Mesendoderm (in vitro differentiated cells): ENCODE data around the gene IL1F10.

Experiments used
- DNase-seq: peaks from one replicate; pipeline ENCODE4 v3.0.0; 2013
- H2AK5ac ChIP-seq: 2 replicates; pipeline ENCODE4 v1.6.1; 2013; ENCODE audit warnings: low read length, inconsistent platforms
- H2BK120ac ChIP-seq: 2 replicates; pipeline ENCODE4 v1.6.1; 2013; ENCODE audit warnings: low read depth, mild to moderate bottlenecking, low read length, moderate library complexity, mixed read lengths
- H2BK15ac ChIP-seq: replicated peaks from 2 replicates; pipeline ENCODE4 v1.6.1; 2013; ENCODE audit warnings: low read depth, mild to moderate bottlenecking, moderate library complexity
- H2BK5ac ChIP-seq: 2 replicates; pipeline ENCODE4 v1.6.1; 2013; ENCODE audit warnings: low read length, inconsistent platforms
- H3K18ac ChIP-seq: 2 replicates; pipeline ENCODE4 v1.6.1; 2013; ENCODE audit warnings: mild to moderate bottlenecking, low read length, mixed read lengths
- H3K23ac ChIP-seq: one replicate; pipeline ENCODE4 v1.6.1; 2013; ENCODE audit warnings: low read length
- H3K27ac ChIP-seq: 2 replicates; pipeline ENCODE4 v1.5.1; 2013; ENCODE audit warnings: low read depth, mild to moderate bottlenecking, inconsistent platforms, low read length, moderate library complexity
- H3K27me3 ChIP-seq: 2 replicates; pipeline ENCODE4 v1.6.1; 2013; ENCODE audit warnings: low read length, control low read depth, mild to moderate bottlenecking, inconsistent platforms; ENCODE audit not compliant: insufficient read depth, poor library complexity
- H3K36me3 ChIP-seq: 2 replicates; pipeline ENCODE4 v1.6.1; 2013; ENCODE audit warnings: low read length, inconsistent platforms; ENCODE audit not compliant: control insufficient read depth, insufficient read depth
- H3K4ac ChIP-seq: one replicate; pipeline ENCODE4 v1.6.1; 2013; ENCODE audit warnings: low read depth, mild to moderate bottlenecking, low read length, moderate library complexity
- H3K4me1 ChIP-seq: 2 replicates; pipeline ENCODE4 v1.6.1; 2013; ENCODE audit warnings: low read depth, low read length, inconsistent platforms; ENCODE audit not compliant: control insufficient read depth
- H3K4me2 ChIP-seq: 2 replicates; pipeline ENCODE4 v1.6.1; 2013; ENCODE audit warnings: low read length
- H3K4me3 ChIP-seq: 2 replicates; pipeline ENCODE4 v1.5.1; 2013; ENCODE audit warnings: mild to moderate bottlenecking, low read length
- H3K56ac ChIP-seq: one replicate; pipeline ENCODE4 v1.6.1; 2013; ENCODE audit warnings: low read length
- H3K79me1 ChIP-seq: 2 replicates; pipeline ENCODE4 v1.6.1; 2013; ENCODE audit warnings: low read length, inconsistent platforms
- H3K79me2 ChIP-seq: 2 replicates; pipeline ENCODE4 v1.6.1; 2013; ENCODE audit warnings: mild to moderate bottlenecking, low read length; ENCODE audit not compliant: control insufficient read depth, insufficient read depth
- H3K9ac ChIP-seq: 2 replicates; pipeline ENCODE4 v1.6.1; 2013; ENCODE audit warnings: low read length, inconsistent platforms
- H4K5ac ChIP-seq: one replicate; pipeline ENCODE4 v1.6.1; 2013; ENCODE audit warnings: low read length
- H4K8ac ChIP-seq: one replicate; pipeline ENCODE4 v1.6.1; 2013; ENCODE audit warnings: low read depth, mild to moderate bottlenecking, control low read depth, low read length, moderate library complexity
- WGBS: extraction: QIAGEN DNeasy Blood & Tissue Kit; methylation state at CpG from one replicate; pipeline ENCODE4 v1.1.7; 2013; ENCODE audit warnings: low lambda C conversion rate, missing lambda C conversion rate; ENCODE audit not compliant: insufficient coverage; ENCODE audit errors: extremely low coverage; 5-methylcytosine and 5-hydroxymethylcytosine counted together

IL1F10 gene

DNA sequence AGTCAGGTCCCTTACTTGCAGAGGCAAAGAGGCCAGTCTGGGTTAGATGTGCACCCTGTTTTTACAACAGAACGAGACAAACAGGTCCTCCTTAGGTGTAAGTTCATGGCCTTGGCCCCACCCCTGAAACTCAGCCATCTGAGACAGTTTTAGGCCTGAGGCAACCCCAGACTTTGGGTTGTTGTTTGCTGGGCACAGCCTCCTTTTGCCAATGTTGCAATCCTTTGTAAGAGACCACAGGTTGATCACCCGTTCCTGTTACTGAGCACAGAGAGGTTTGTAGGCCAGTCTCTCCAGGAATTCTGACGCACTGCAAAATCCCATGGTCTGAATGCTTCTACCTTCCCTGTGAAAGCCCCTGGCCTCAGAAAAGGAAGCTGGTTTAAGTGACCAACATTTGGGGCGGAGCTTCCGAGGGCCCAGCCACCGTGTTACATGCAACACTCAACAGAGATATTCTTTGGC is 44.1 kb downstream of the IL1F10 start:
- Histone ChIP-seq H4K8ac (no peak overlapping the region), H3K27ac (no peak overlapping the region)

DNA sequence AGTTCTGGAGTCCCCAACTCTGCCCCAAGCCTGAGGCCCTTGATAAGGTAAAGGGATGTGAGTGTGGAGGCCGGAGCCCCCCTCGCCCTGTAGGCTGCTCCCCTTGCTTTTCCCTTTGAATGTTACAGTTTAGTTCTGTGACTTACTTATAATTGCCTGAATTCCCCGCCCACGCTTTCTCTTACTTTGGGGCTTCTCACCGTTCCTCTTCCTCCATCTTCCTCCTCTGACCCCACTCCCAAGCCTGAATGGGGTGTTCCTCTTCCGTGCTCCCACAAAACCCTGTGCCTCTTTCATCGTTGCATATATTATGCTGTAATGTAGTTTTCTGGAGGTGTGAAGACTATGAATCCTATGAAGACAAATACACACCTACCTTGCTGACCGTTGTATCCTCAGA is 44.7 kb downstream of the IL1F10 start:
- H3K79me1 ChIP-seq, result no peaks in the 10 kb centered on the region
- H2AK5ac ChIP-seq, result no peak overlapping the region
- no peak overlapping the region for H3K27ac ChIP-seq
- no peak overlapping the region for H4K8ac ChIP-seq
- no peak overlapping the region for H3K18ac ChIP-seq
- no CpG with 5 or more reads among the region's 8 CpGs for WGBS
- no peaks in the 10 kb centered on the region for H3K4me1 ChIP-seq
- H3K4me3 ChIP-seq, result no peak overlapping the region
- no peak overlapping the region for H2BK120ac ChIP-seq
- H3K79me2 ChIP-seq, result no peaks in the 10 kb centered on the region
- H3K9ac ChIP-seq, result no peak overlapping the region
- no peak overlapping the region for H3K4me2 ChIP-seq
- H3K56ac ChIP-seq, result no peak overlapping the region
- H3K27me3 ChIP-seq, result no peaks in the 10 kb centered on the region
- H4K5ac ChIP-seq, result no peak overlapping the region
- no peaks in the 10 kb centered on the region for H3K36me3 ChIP-seq
- H2BK5ac ChIP-seq, result no peak overlapping the region
- no peak overlapping the region for H3K4ac ChIP-seq
- no peak overlapping the region for H3K23ac ChIP-seq
- DNase-seq, result no peak
- H2BK15ac ChIP-seq, result no peak overlapping the region

More for the DNA sequence above, 44.1 kb downstream of the IL1F10 start:
- Histone ChIP-seq H3K79me1 (no peaks in the 10 kb centered on the region), H4K5ac (no peak overlapping the region), H3K23ac (no peak overlapping the region), H3K9ac (no peak overlapping the region), H3K27me3 (no peaks in the 10 kb centered on the region), H2BK15ac (no peak overlapping the region), H2BK5ac (no peak overlapping the region), H3K79me2 (no peaks in the 10 kb centered on the region), H3K4me2 (no peak overlapping the region), H3K4me1 (no peaks in the 10 kb centered on the region), H2BK120ac (no peak overlapping the region), H2AK5ac (no peak overlapping the region), H3K56ac (no peak overlapping the region), H3K4ac (no peak overlapping the region), H3K4me3 (no peak overlapping the region), H3K36me3 (no peaks in the 10 kb centered on the region), H3K18ac (no peak overlapping the region)
- no CpG with 5 or more reads among the region's 6 CpGs for WGBS
- DNase-seq, result no peak

DNA sequence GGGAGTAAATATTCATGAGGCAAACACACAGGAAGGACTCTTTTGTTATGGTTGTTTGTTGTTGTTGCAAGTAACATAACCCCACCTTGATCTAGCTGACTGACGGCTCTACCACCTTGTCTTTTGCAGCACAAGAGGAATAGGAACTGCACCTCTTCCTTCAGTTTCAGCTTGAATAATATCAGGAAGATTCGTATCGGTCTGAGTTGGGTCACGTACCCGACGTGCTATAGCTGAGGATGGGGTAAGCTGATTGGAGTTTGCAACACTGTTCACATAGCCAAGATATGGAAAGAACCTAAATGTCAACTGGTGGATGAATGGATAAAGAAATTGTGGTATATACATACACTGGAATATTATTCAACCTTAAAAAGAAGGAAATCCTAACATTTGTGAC is 45.1 kb downstream of the IL1F10 start:
- no peak overlapping the region for H2AK5ac ChIP-seq
- no peak overlapping the region for H3K56ac ChIP-seq
- H3K36me3 ChIP-seq, result no peaks in the 10 kb centered on the region
- no peak overlapping the region for H3K27ac ChIP-seq
- H3K4me3 ChIP-seq, result no peak overlapping the region
- H2BK120ac ChIP-seq, result no peak overlapping the region
- no peaks in the 10 kb centered on the region for H3K79me2 ChIP-seq
- H2BK15ac ChIP-seq, result no peak overlapping the region
- H3K18ac ChIP-seq, result no peak overlapping the region
- no peak overlapping the region for H3K9ac ChIP-seq
- no peaks in the 10 kb centered on the region for H3K27me3 ChIP-seq
- DNase-seq, result no peak
- no peak overlapping the region for H3K4ac ChIP-seq
- no peak overlapping the region for H4K8ac ChIP-seq
- no CpG with 5 or more reads among the region's 6 CpGs for WGBS
- H3K4me1 ChIP-seq, result no peaks in the 10 kb centered on the region
- no peak overlapping the region for H2BK5ac ChIP-seq
- H3K79me1 ChIP-seq, result no peaks in the 10 kb centered on the region
- H3K4me2 ChIP-seq, result no peak overlapping the region
- no peak overlapping the region for H4K5ac ChIP-seq
- no peak overlapping the region for H3K23ac ChIP-seq

DNA sequence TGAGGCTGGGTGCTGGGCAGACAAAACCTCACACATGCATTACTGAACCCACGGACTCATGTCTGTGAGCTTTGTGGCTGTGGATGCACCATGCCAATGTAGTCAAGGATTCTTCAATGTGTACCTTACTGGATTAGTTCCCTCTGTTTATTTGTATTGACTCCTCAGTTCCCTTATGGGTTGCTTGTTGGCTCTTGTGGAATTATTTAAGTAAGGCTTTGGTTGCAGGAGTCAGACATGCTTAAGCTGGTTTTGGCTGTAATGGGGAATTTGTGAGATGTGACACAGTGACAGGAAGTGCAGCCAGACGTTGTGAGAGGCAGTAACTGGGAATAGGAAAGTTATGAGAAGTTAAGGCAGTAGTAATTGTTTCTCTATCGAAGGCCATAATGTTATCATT is 46.0 kb downstream of the IL1F10 start:
- H2AK5ac ChIP-seq, result no peak overlapping the region
- H3K23ac ChIP-seq, result no peak overlapping the region

DNA sequence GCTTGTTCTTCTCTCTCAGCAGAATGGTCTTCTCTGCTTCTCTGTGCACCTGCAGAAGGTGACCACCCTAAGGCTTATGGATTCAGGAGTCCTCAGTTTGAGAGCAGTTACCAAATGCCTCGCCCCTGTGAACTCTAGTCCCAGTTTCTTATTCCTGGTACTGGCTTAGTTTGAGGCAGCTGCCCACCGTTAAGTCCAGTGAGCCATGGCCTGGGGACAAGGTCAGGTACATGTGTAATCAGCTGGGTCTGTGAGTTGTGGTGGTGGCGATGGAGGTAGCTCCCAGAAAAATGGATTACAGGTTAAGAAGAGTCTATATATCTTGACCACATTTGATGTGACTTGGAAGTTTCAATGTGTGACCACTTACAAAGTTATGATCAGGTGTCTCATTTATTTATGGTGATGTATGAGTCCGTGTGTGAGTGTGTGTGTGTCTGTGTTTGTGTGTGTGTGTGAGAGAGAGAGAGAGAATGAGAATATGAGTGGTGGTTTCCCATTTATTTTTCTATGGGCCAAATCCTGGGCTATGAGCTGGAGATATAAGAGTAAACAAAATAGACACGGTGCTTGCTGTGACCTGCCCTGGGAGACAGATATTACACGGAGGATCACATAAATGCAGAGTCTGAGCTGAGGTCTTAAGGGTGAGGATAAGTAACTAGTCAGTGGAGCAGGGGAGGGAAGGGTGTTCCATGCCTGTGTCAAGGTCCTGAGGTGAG is 46.6 kb downstream of the IL1F10 start:
- H3K4me2 ChIP-seq, result no peak overlapping the region
- H3K36me3 ChIP-seq, result no peaks in the 10 kb centered on the region
- 100% methylated on average over 1 of the region's 6 CpGs for WGBS
- no peaks in the 10 kb centered on the region for H3K79me1 ChIP-seq
- H3K79me2 ChIP-seq, result no peaks in the 10 kb centered on the region
- H3K4ac ChIP-seq, result no peak overlapping the region
- H2BK5ac ChIP-seq, result no peak overlapping the region
- H3K56ac ChIP-seq, result no peak overlapping the region
- no peak overlapping the region for H4K8ac ChIP-seq
- H3K4me1 ChIP-seq, result no peaks in the 10 kb centered on the region
- H3K9ac ChIP-seq, result no peak overlapping the region
- H3K18ac ChIP-seq, result no peak overlapping the region
- H2BK15ac ChIP-seq, result no peak overlapping the region
- H3K23ac ChIP-seq, result no peak overlapping the region
- H3K27ac ChIP-seq, result no peak overlapping the region
- no peak for DNase-seq
- no peaks in the 10 kb centered on the region for H3K27me3 ChIP-seq
- no peak overlapping the region for H2AK5ac ChIP-seq
- no peak overlapping the region for H2BK120ac ChIP-seq
- H3K4me3 ChIP-seq, result no peak overlapping the region
- no peak overlapping the region for H4K5ac ChIP-seq

More for the DNA sequence above, 46.0 kb downstream of the IL1F10 start:
- Histone ChIP-seq H3K4me2 (no peak overlapping the region), H3K4me3 (no peak overlapping the region), H4K5ac (no peak overlapping the region), H3K27me3 (no peaks in the 10 kb centered on the region), H3K9ac (no peak overlapping the region), H2BK15ac (no peak overlapping the region), H3K36me3 (no peaks in the 10 kb centered on the region), H3K27ac (no peak overlapping the region), H3K56ac (no peak overlapping the region), H3K79me2 (no peaks in the 10 kb centered on the region), H3K18ac (no peak overlapping the region), H4K8ac (no peak overlapping the region), H3K4me1 (no peaks in the 10 kb centered on the region), H3K4ac (no peak overlapping the region), H2BK5ac (no peak overlapping the region), H3K79me1 (no peaks in the 10 kb centered on the region), H2BK120ac (no peak overlapping the region)
- WGBS, result no CpG with 5 or more reads among the region's 3 CpGs
- no peak for DNase-seq

DNA sequence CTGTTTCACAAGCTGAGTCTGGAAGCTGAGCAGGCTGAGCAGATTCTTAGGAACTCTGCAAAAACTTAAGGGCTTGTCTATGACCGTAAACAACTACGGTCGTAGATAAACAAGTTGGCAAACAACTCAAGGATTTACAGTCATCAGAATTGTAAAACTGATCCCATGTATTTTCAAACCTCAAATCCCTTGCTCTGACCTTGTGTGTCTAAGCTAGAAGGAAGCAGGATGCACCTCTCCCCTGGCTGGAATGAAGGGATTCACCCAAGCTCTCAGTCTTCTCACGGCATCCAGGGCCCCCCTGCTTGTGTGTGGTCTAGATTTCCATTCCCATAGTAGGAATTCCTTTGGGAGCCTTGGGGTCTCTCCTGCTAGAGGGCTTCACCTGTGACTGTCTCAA is 47.2 kb downstream of the IL1F10 start:
- Histone ChIP-seq H2BK5ac (no peak overlapping the region), H3K36me3 (no peaks in the 10 kb centered on the region), H3K4me3 (no peak overlapping the region), H3K27ac (no peak overlapping the region), H3K27me3 (no peaks in the 10 kb centered on the region), H3K4ac (no peak overlapping the region), H3K9ac (no peak overlapping the region), H3K18ac (no peak overlapping the region), H3K4me1 (no peaks in the 10 kb centered on the region), H3K79me1 (no peaks in the 10 kb centered on the region), H3K4me2 (no peak overlapping the region), H3K56ac (no peak overlapping the region), H3K79me2 (no peaks in the 10 kb centered on the region), H4K5ac (no peak overlapping the region), H4K8ac (no peak overlapping the region), H3K23ac (no peak overlapping the region), H2BK15ac (no peak overlapping the region), H2AK5ac (no peak overlapping the region), H2BK120ac (no peak overlapping the region)
- no peak for DNase-seq
- WGBS, result no CpG with 5 or more reads among the region's 4 CpGs
